H1 (cell line): ENCODE measurements around the gene CEP250. TPM values are rescaled to one million over a fixed set of nuclear protein-coding genes. Genes with fewer than 3 reads are reported as not detected.

Experiments used
- ASH2L ChIP-seq: fragments of 200-600, 300-600 bp; sonication (generic); IDR thresholded peaks from one replicate; pipeline ENCODE4 v1.7.1; 2017; ENCODE audit warnings: low read length
- CHD2 ChIP-seq: IDR thresholded peaks from 2 replicates; pipeline ENCODE4 v1.6.1; 2012; ENCODE audit warnings: low read length, improper control_type of control experiment
- CHD7 ChIP-seq: fragments of 300-600 bp; sonication (generic); IDR thresholded peaks from 2 replicates; pipeline ENCODE4 v1.7.1; 2012; ENCODE audit warnings: low read length, moderate library complexity, mild to moderate bottlenecking, inconsistent platforms; ENCODE audit not compliant: insufficient replicate concordance
- FOSL1 ChIP-seq: IDR thresholded peaks from 2 replicates; pipeline ENCODE4 v1.6.1; 2011; ENCODE audit warnings: mild to moderate bottlenecking, low read depth, low read length, moderate library complexity; ENCODE audit not compliant: insufficient read depth
- NRF1 ChIP-seq: IDR thresholded peaks from 2 replicates; pipeline ENCODE4 v1.6.1; 2011; ENCODE audit warnings: mild to moderate bottlenecking, low read depth, low read length, improper control_type of control experiment
- POLR2AphosphoS5 ChIP-seq: IDR thresholded peaks from 2 replicates; pipeline ENCODE4 v1.6.1; 2011; ENCODE audit warnings: low read depth, low read length
- RFX5 ChIP-seq: IDR thresholded peaks from 2 replicates; pipeline ENCODE4 v1.6.1; 2011; ENCODE audit warnings: low read depth, low read length, improper control_type of control experiment, borderline replicate concordance
- SAP30 ChIP-seq: fragments of 300-600 bp; sonication (generic); IDR thresholded peaks from 2 replicates; pipeline ENCODE4 v1.7.1; 2012; ENCODE audit warnings: low read length, moderate library complexity, mild to moderate bottlenecking, inconsistent platforms; ENCODE audit not compliant: insufficient read depth, insufficient replicate concordance
- polyA plus RNA-seq, 7 experiments: library from polyadenylated mRNA; depleted of rRNA in 3 of 7; stranded (reverse) in 5 of 7; unstranded in 2 of 7; fragments of >200 nt in 5 of 7; fragments of 200-250 nt in 2 of 7; gene quantifications; 1 replicate in 5 of 7; 2 replicates in 1 of 7; 4 replicates in 1 of 7; pipeline versions ENCODE4 v1.2.1 to v1.2.3, GENCODE V29; 2011 to 2013; ENCODE audit warnings: missing spikeins in 2 of 7, mixed read lengths in 2 of 7
- total RNA-seq: library from RNA; stranded (reverse); fragmentation: NEBNext Ultra II Directional; extraction: Animal tissue kit (Norgen Biotek cat#: 25700); gene quantifications from 2 replicates; pipeline ENCODE4 v1.2.1, GENCODE V29; 2021
- TF ChIP-seq, protein P1 (sequence below): IDR thresholded peaks from 2 replicates; pipeline ENCODE4 v1.6.1; 2012; ENCODE audit warnings: inconsistent platforms

The CEP250 gene
- total and polyA plus RNA-seq, 2 of the 8 experiments (the other 6 are each of a cell fraction or from before 2014, with no cell fraction given) = 2.6 to 33.7 TPM

DNA sequence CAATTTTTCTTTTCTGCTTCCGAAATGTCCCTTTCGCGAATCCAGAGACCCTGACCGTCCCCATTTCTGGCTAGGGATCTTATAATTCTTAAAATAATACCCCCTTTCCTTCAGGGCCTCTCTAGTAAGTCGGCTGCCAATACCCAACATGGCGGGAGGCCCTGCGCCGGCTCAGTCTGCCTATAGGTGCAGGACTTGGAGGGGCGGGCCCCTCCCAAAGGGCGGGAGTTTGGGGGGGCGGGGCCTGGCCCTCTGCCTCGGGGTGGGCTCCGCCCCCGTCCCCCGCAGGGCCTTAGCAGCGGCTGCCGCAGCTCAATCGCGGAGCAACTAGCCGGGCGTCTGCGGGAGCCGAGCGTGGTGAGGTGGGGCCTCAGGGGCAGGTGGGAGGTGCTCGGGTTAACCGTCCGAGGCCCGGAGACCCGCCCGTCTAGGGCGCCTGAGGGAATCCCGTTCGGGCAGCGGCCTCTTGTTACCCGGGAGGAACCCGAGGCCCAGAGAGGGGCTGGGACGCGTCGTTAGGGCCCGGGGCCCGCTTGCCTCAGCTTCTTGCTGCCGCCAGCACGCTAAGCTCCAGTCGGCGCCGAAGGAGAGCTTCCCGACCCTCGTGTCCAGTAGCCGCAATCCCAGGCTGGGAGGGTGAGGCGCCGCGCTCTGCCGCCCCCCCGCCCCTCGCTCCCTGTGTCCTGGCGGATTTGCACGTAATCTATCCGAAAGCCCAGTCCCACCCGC lies at the start of gene CEP250 (continued):
- TF ChIP-seq SAP30 (no peak), FOSL1 (no peak), CHD2 (no peak), CHD7 (no peak), ASH2L (peak; percentile 62), RFX5 (no peak), POLR2AphosphoS5 (peak; percentile 69), NRF1 (no peak)
- TF ChIP-seq, protein P1, sequence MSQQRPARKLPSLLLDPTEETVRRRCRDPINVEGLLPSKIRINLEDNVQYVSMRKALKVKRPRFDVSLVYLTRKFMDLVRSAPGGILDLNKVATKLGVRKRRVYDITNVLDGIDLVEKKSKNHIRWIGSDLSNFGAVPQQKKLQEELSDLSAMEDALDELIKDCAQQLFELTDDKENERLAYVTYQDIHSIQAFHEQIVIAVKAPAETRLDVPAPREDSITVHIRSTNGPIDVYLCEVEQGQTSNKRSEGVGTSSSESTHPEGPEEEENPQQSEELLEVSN = peak; percentile 67; the same call in 1 of the 2 replicates
